Kidney (tissue), 14 donors: ENCODE data around the gene NRXN3. TPM values are rescaled to one million over a fixed set of nuclear protein-coding genes. Genes with fewer than 3 reads are reported as not detected.

Source experiments
- DNase-seq, 5 donors: peaks; one replicate each; pipeline ENCODE4 v3.0.0-alpha.2; 2013 to 2020
- FAIRE-seq: peaks from 2 replicates; lab custom pipeline; 2012; peaks lifted over from hg19 to GRCh38; lab: Jason Lieb, UNC
- H3K27ac ChIP-seq, 2 donors: one replicate each; pipeline ENCODE4 v1.7.0; 2013; ENCODE audit warnings: low read depth in 2 of 2, low read length in 2 of 2, inconsistent platforms in 1 of 2
- H3K27me3 ChIP-seq: one replicate; pipeline ENCODE4 v1.7.1; 2013; ENCODE audit warnings: low read length, inconsistent platforms; ENCODE audit not compliant: control insufficient read depth, insufficient read depth
- H3K36me3 ChIP-seq, 3 donors: one replicate each; pipeline versions ENCODE4 v1.7.0 to v1.7.1; 2013; ENCODE audit warnings: low read length in 3 of 3, control low read depth in 1 of 3, inconsistent platforms in 1 of 3; ENCODE audit not compliant: insufficient read depth in 3 of 3, control insufficient read depth in 2 of 3
- H3K4me1 ChIP-seq, 3 donors: one replicate each; pipeline versions ENCODE4 v1.7.0 to v1.7.1; 2013; ENCODE audit warnings: low read length in 3 of 3, inconsistent platforms in 1 of 3, low read depth in 1 of 3; ENCODE audit not compliant: control insufficient read depth in 2 of 3, insufficient read depth in 2 of 3
- H3K4me3 ChIP-seq, 3 donors: one replicate each; pipeline versions ENCODE4 v1.7.0 to v1.8.1; 2013; ENCODE audit warnings: low read length in 3 of 3, control low read depth in 1 of 3, inconsistent platforms in 1 of 3
- H3K9ac ChIP-seq, 3 donors: one replicate each; pipeline versions ENCODE4 v1.7.0 to v1.7.1; 2013; ENCODE audit warnings: low read length in 3 of 3, control low read depth in 1 of 3, inconsistent platforms in 1 of 3
- H3K9me3 ChIP-seq, 3 donors: one replicate each; pipeline versions ENCODE4 v1.7.0 to v1.7.1; 2013; ENCODE audit warnings: low read length in 3 of 3, control low read depth in 1 of 3, inconsistent platforms in 1 of 3; ENCODE audit not compliant: control insufficient read depth in 2 of 3, insufficient read depth in 1 of 3
- intact Hi-C: fragments of 100-400 bp; cut with DNase I; formaldehyde crosslinking; loops from one replicate; pipeline ENCODE4 v1.11.1; 2022
- polyA plus RNA-seq: library from polyadenylated mRNA; stranded (reverse); fragments of 350-450 nt; fragmentation: Illumina TruSeq; extraction: RNeasy Lipid Tissue Mini Kit (QIAGEN cat#74804); gene quantifications from one replicate; pipeline ENCODE4 v1.2.3, GENCODE V29; 2014; ENCODE audit warnings: low read depth, low replicate concordance; ENCODE audit not compliant: insufficient read depth
- total RNA-seq: library from RNA; stranded (reverse); fragmentation: NEBNext Ultra II Directional; extraction: Animal tissue kit (Norgen Biotek cat#: 25700); gene quantifications from one replicate; pipeline ENCODE4 v1.2.1, GENCODE V29; 2021
- TF ChIP-seq, protein P1 (sequence below): IDR thresholded peaks from 3 replicates; pipeline ENCODE4 v1.5.1; 2012; ENCODE audit warnings: mild to moderate bottlenecking, moderate library complexity, borderline replicate concordance; ENCODE audit not compliant: insufficient read depth; ENCODE audit errors: extremely low read depth
- donor health status: control.
- donor health status: control.
- donor health status: control.
- donor health status: control.
- donor health status: control.
- donor health status: DM: yes; HTN: yes; CAD: no.
- donor health status: Normal renal cell carcinoma (clear cell type).

The NRXN3 gene
- total and polyA plus RNA-seq, 2 donors from 2014 or later = 1.5 to 2.4 TPM

DNA sequence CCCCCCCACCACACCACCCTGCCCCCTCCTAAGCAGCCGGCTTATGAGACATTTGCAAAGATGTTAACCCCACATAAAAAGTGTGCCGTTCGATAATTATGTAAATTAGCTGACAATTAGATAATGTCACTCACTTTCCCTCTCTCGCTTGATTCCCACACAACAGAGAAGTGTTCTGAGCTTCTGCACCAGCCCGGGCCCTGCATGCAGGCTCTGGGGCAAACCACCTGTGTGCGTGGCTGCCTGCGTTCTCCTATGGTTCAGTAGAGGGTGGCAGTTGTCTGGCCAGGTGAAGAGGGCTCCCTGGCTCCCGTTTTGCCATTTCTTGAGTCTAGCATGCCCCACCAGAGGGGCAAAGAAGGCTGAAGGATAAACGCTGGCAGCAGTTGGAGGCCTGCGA, 68.0 kb downstream of the NRXN3 start:
- no peaks in the 10 kb centered on the region for H3K4me1 ChIP-seq

DNA sequence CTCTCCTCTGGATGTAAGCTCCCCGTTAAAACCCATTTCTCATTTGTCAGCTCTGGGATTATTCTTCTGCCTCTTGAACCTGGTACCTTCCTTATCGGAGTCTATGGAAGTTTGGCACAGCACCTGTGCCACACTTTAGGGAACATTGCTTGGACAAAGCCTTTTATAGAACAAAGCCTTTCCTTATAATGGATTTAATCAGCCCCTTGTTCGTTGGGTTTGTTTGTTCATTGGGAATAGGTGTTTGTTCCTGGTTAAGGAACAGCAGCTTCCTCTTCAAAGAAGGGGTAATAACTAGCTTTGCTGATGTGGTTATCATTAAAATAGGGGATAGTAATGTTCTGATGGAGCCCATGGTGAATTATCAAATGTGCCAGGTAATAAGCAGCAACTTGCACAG, 70.4 kb downstream of the NRXN3 start:
- H3K4me3 ChIP-seq = no peak overlapping the region
- H3K27ac ChIP-seq = no peak overlapping the region
- TF ChIP-seq, protein P1, sequence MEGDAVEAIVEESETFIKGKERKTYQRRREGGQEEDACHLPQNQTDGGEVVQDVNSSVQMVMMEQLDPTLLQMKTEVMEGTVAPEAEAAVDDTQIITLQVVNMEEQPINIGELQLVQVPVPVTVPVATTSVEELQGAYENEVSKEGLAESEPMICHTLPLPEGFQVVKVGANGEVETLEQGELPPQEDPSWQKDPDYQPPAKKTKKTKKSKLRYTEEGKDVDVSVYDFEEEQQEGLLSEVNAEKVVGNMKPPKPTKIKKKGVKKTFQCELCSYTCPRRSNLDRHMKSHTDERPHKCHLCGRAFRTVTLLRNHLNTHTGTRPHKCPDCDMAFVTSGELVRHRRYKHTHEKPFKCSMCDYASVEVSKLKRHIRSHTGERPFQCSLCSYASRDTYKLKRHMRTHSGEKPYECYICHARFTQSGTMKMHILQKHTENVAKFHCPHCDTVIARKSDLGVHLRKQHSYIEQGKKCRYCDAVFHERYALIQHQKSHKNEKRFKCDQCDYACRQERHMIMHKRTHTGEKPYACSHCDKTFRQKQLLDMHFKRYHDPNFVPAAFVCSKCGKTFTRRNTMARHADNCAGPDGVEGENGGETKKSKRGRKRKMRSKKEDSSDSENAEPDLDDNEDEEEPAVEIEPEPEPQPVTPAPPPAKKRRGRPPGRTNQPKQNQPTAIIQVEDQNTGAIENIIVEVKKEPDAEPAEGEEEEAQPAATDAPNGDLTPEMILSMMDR = no peak
- no peaks in the 10 kb centered on the region for H3K27me3 ChIP-seq
- no peaks in the 10 kb centered on the region for H3K9me3 ChIP-seq
- no peak overlapping the region for H3K9ac ChIP-seq
- intact Hi-C loops = no loop called here
- FAIRE-seq (no peak), DNase-seq (no peak)
- no peaks in the 10 kb centered on the region for H3K36me3 ChIP-seq
- H3K4me1 ChIP-seq = no peaks in the 10 kb centered on the region

More for the DNA sequence above, 68.0 kb downstream of the NRXN3 start:
- Histone ChIP-seq H3K36me3 (no peaks in the 10 kb centered on the region), H3K9me3 (no peaks in the 10 kb centered on the region), H3K27me3 (no peaks in the 10 kb centered on the region), H3K4me3 (no peak overlapping the region), H3K9ac (no peak overlapping the region), H3K27ac (no peak overlapping the region)
- no peak for DNase-seq
- TF ChIP-seq, protein P1 = no peak
- intact Hi-C loops = no loop called here
- FAIRE-seq = no peak

DNA sequence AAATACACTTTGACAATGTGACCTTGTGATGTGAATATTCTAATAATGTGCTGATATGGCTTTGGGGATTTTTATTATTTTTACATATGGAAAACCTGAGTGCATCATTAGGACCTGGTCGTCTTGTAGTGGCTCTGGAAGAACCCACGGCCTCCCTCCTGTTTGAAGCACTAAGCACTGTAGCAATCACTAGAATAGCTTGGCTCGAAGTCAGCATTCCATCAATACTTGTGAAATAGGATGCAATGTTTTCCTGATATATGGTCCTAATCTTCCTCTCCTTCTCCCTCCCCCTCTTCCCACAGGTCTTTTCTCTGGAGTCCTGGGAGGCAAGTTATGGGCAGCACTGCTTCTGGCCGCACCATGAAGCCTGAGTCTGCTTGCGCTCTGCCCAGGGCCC, 71.9 kb downstream of the NRXN3 start:
- Histone ChIP-seq H3K9ac (no peak overlapping the region), H3K4me1 (no peaks in the 10 kb centered on the region), H3K4me3 (no peak overlapping the region), H3K27ac (no peak overlapping the region), H3K27me3 (no peaks in the 10 kb centered on the region), H3K9me3 (no peaks in the 10 kb centered on the region), H3K36me3 (no peaks in the 10 kb centered on the region)
- TF ChIP-seq, protein P1 = no peak
- intact Hi-C loops = no loop called here
- DNase-seq (no peak), FAIRE-seq (no peak)

DNA sequence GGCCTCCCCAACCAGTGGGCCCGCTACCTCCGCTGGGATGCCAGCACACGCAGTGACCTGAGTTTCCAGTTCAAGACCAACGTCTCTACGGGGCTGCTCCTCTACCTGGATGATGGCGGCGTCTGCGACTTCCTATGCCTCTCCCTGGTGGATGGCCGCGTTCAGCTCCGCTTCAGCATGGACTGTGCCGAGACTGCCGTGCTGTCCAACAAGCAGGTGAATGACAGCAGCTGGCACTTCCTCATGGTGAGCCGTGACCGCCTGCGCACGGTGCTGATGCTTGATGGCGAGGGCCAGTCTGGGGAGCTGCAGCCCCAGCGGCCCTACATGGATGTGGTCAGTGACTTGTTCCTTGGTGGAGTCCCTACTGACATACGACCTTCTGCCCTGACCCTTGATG, 73.0 kb downstream of the NRXN3 start:
- no peaks in the 10 kb centered on the region for H3K36me3 ChIP-seq
- DNase-seq (no peak), FAIRE-seq (no peak)

More for the DNA sequence above, 73.0 kb downstream of the NRXN3 start:
- no peak overlapping the region for H3K9ac ChIP-seq
- no peaks in the 10 kb centered on the region for H3K4me1 ChIP-seq
- H3K27me3 ChIP-seq = no peaks in the 10 kb centered on the region
- H3K4me3 ChIP-seq = no peak overlapping the region
- no peaks in the 10 kb centered on the region for H3K9me3 ChIP-seq
- no peak overlapping the region for H3K27ac ChIP-seq
- intact Hi-C loops = no loop called here
- TF ChIP-seq, protein P1 = no peak
